Keratinocyte (primary cell): ENCODE results near the gene IL4R. TPM values are rescaled to one million over a fixed set of nuclear protein-coding genes. Genes with fewer than 3 reads are reported as not detected.

Experiments
- DNase-seq: peaks from one replicate; pipeline ENCODE4 v3.0.0-alpha.2; 2011; ENCODE audit warnings: low read depth, missing footprints, low spot score
- FAIRE-seq: peaks from 2 replicates; lab custom pipeline; 2011; peaks lifted over from hg19 to GRCh38; lab: Jason Lieb, UNC
- H2AFZ ChIP-seq: 2 replicates; pipeline ENCODE4 v1.6.0; 2012; ENCODE audit warnings: low read length, control low read depth, inconsistent platforms; ENCODE audit not compliant: control insufficient read depth
- H3K27ac ChIP-seq: 2 replicates; pipeline ENCODE4 v1.5.1; 2011; ENCODE audit warnings: low read length; ENCODE audit not compliant: control insufficient read depth, insufficient read depth
- H3K27me3 ChIP-seq: 3 replicates; pipeline ENCODE4 v1.6.0; 2011; ENCODE audit warnings: low read length; ENCODE audit not compliant: control insufficient read depth, insufficient read depth; ENCODE audit errors: extremely low read depth
- H3K36me3 ChIP-seq, 2 experiments: 2 replicates in 1 of 2; 3 replicates in 1 of 2; pipeline ENCODE4 v1.5.1; 2011; ENCODE audit warnings: low read length in 2 of 2, mild to moderate bottlenecking in 1 of 2; ENCODE audit not compliant: control insufficient read depth in 2 of 2, insufficient read depth in 2 of 2; ENCODE audit errors: extremely low read depth in 1 of 2
- H3K4me1 ChIP-seq: 3 replicates; pipeline ENCODE4 v1.5.1; 2011; ENCODE audit warnings: low read length; ENCODE audit not compliant: control insufficient read depth, insufficient read depth; ENCODE audit errors: extremely low read depth
- H3K4me2 ChIP-seq: 3 replicates; pipeline ENCODE4 v1.6.0; 2011; ENCODE audit warnings: low read depth, low read length; ENCODE audit not compliant: control insufficient read depth, insufficient read depth; ENCODE audit errors: extremely low read depth
- H3K4me3 ChIP-seq, 3 experiments: fragments of 200-600 bp in 1 of 3; sonication (generic) in 1 of 3; 2 replicates in 2 of 3; 3 replicates in 1 of 3; pipeline ENCODE4 v1.5.1; 2011 to 2016; ENCODE audit warnings: low read length in 3 of 3, mild to moderate bottlenecking in 3 of 3, control low read depth in 2 of 3, inconsistent platforms in 1 of 3, low read depth in 1 of 3, mixed read lengths in 1 of 3, mixed run types in 1 of 3, moderate library complexity in 1 of 3; ENCODE audit not compliant: control insufficient read depth in 2 of 3, insufficient read depth in 2 of 3; ENCODE audit errors: extremely low read depth in 1 of 3
- H3K79me2 ChIP-seq: 2 replicates; pipeline ENCODE4 v1.6.0; 2012; ENCODE audit warnings: low read length; ENCODE audit not compliant: control insufficient read depth, insufficient read depth
- H3K9ac ChIP-seq: 3 replicates; pipeline ENCODE4 v1.6.0; 2011; ENCODE audit warnings: low read length; ENCODE audit not compliant: control insufficient read depth, insufficient read depth; ENCODE audit errors: extremely low read depth
- H3K9me1 ChIP-seq: 3 replicates; pipeline ENCODE4 v1.6.0; 2011; ENCODE audit warnings: low read length; ENCODE audit not compliant: control insufficient read depth, insufficient read depth; ENCODE audit errors: extremely low read depth
- H3K9me3 ChIP-seq: 2 replicates; pipeline ENCODE4 v1.5.1; 2012; ENCODE audit warnings: low read depth, low read length; ENCODE audit not compliant: control insufficient read depth
- H4K20me1 ChIP-seq: 3 replicates; pipeline ENCODE4 v1.6.0; 2011; ENCODE audit warnings: low read length; ENCODE audit not compliant: control insufficient read depth, insufficient read depth; ENCODE audit errors: extremely low read depth
- EZH2 ChIP-seq: IDR thresholded peaks from one replicate; pipeline ENCODE4 v1.6.1; 2012; ENCODE audit warnings: inconsistent platforms, mild to moderate bottlenecking, low read length, moderate library complexity
- dilution Hi-C: fragments of 300-500 bp; cut with MboI; formaldehyde crosslinking; loops from one replicate; pipeline ENCODE4 v1.7.0; 2020; ENCODE audit warnings: low sequenced_read_pairs; ENCODE audit not compliant: extremely low pct_ligation_motif_present
- polyA plus RNA-seq, 5 experiments: library from polyadenylated mRNA; depleted of rRNA in 3 of 5; stranded (reverse) in 3 of 5; stranded (forward) in 1 of 5; unstranded in 1 of 5; fragments of >200 nt; gene quantifications; 1 replicate in 1 of 5; 2 replicates in 3 of 5; 3 replicates in 1 of 5; pipeline versions ENCODE4 v1.2.1 to v1.2.3, GENCODE V29; 2011 to 2012; ENCODE audit warnings: missing spikeins in 2 of 5, low read depth in 1 of 5, low replicate concordance in 1 of 5
- TF ChIP-seq, protein P1 (sequence below), 3 experiments: IDR thresholded peaks in 1 of 3; conservative IDR thresholded peaks in 1 of 3; optimal IDR thresholded peaks in 1 of 3; 2 replicates in 2 of 3; 3 replicates in 1 of 3; pipeline versions ENCODE3 to v1.5.1; 2011; ENCODE audit warnings: low read length in 3 of 3, mild to moderate bottlenecking in 3 of 3, moderate library complexity in 2 of 3, control low read depth in 1 of 3, inconsistent platforms in 1 of 3; ENCODE audit not compliant: insufficient read depth in 2 of 3; ENCODE audit errors: extremely low read depth in 1 of 3

IL4R gene
- polyA plus RNA-seq, 1 donor (not counting 4 experiments of a cell fraction or from before 2014, with no cell fraction given) = 60.5 TPM

DNA sequence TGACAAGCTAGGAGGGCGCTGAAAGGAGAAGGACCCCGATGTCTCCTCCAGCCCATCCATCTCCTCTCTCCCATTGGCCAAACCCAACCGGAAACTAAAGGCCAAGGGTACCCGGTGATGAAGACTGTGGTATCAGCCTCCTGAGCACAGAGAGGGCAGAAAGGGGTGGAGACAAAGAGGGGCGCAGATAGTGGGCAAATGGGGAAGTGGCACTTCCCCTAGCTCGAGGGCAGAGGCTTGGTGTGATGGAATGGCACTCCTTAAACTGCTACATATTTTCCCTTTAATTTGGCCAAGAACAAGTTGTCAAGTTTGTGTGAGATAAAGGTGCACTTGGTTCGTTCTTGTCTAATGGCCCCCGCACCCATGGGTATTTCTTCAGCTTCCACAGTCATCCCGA is 27.8 kb downstream of the IL4R start:
- DNase-seq = no peak
- H3K4me3 ChIP-seq = no peak overlapping the region
- dilution Hi-C loops = no loop called here
- H3K9ac ChIP-seq = no peak overlapping the region
- no peak for TF ChIP-seq EZH2
- TF ChIP-seq, protein P1, sequence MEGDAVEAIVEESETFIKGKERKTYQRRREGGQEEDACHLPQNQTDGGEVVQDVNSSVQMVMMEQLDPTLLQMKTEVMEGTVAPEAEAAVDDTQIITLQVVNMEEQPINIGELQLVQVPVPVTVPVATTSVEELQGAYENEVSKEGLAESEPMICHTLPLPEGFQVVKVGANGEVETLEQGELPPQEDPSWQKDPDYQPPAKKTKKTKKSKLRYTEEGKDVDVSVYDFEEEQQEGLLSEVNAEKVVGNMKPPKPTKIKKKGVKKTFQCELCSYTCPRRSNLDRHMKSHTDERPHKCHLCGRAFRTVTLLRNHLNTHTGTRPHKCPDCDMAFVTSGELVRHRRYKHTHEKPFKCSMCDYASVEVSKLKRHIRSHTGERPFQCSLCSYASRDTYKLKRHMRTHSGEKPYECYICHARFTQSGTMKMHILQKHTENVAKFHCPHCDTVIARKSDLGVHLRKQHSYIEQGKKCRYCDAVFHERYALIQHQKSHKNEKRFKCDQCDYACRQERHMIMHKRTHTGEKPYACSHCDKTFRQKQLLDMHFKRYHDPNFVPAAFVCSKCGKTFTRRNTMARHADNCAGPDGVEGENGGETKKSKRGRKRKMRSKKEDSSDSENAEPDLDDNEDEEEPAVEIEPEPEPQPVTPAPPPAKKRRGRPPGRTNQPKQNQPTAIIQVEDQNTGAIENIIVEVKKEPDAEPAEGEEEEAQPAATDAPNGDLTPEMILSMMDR (optimal IDR thresholded peaks at IDR 0.05 in 1 of 3, IDR thresholded peaks at IDR 0.05 in 1 of 3, conservative IDR thresholded peaks at IDR 0.05 in 1 of 3; ENCODE audit: extremely low read depth in 1 of 3, insufficient read depth in 2 of 3, low read length in 3 of 3) = no peak
- H3K9me3 ChIP-seq = no peaks in the 10 kb centered on the region
- peaks cover 65% of the 10 kb centered on the region for H3K79me2 ChIP-seq
- H3K4me1 ChIP-seq = no peaks in the 10 kb centered on the region
- peaks cover 46 to 52% of the 10 kb centered on the region in 2 experiments for H3K36me3 ChIP-seq
- no peak overlapping the region for H2AFZ ChIP-seq
- H3K9me1 ChIP-seq = no peaks in the 10 kb centered on the region
- no peak for FAIRE-seq
- H4K20me1 ChIP-seq = no peaks in the 10 kb centered on the region
- no peak overlapping the region for H3K4me2 ChIP-seq
- H3K27me3 ChIP-seq = no peaks in the 10 kb centered on the region
- no peak overlapping the region for H3K27ac ChIP-seq

DNA sequence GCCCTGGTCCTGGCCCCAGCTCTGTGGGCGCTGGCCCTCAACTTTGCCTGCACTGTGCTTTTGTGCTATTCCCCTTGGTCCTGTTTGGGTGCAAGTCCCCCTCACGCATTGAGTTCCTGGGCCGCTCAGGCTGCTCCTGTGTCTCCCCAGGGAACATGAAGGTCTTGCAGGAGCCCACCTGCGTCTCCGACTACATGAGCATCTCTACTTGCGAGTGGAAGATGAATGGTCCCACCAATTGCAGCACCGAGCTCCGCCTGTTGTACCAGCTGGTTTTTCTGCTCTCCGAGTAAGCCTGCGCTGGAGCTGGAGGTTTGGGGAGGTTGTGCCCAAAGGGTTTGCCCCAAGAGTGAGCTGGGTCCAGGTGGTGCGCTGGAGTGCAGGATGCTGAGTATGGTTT is 28.2 kb downstream of the IL4R start:
- H3K27ac ChIP-seq = no peak overlapping the region
- DNase-seq = no peak
- H3K9ac ChIP-seq = no peak overlapping the region
- H3K4me1 ChIP-seq = no peaks in the 10 kb centered on the region
- FAIRE-seq = no peak
- H3K9me3 ChIP-seq = no peaks in the 10 kb centered on the region
- peaks cover 68% of the 10 kb centered on the region for H3K79me2 ChIP-seq
- H3K27me3 ChIP-seq = no peaks in the 10 kb centered on the region
- no peaks in the 10 kb centered on the region for H3K9me1 ChIP-seq
- H3K4me2 ChIP-seq = no peak overlapping the region
- TF ChIP-seq EZH2 = no peak
- TF ChIP-seq, protein P1 (optimal IDR thresholded peaks at IDR 0.05 in 1 of 3, IDR thresholded peaks at IDR 0.05 in 1 of 3, conservative IDR thresholded peaks at IDR 0.05 in 1 of 3; ENCODE audit: extremely low read depth in 1 of 3, insufficient read depth in 2 of 3, low read length in 3 of 3) = no peak
- H4K20me1 ChIP-seq = no peaks in the 10 kb centered on the region
- H3K36me3 ChIP-seq = peaks cover 49 to 56% of the 10 kb centered on the region in 2 experiments
- H3K4me3 ChIP-seq = no peak overlapping the region
- no peak overlapping the region for H2AFZ ChIP-seq
- dilution Hi-C loops = no loop called here
